K562 (cell line): Measurements from ENCODE around the gene DCDC2.

ENCODE experiments used
- ETS2 ChIP-seq: IDR thresholded peaks from 2 replicates; pipeline ENCODE4 v1.6.1; 2016; ENCODE audit warnings: borderline replicate concordance, missing genetic modification characterization, mild to moderate bottlenecking, moderate library complexity, missing compliant biosample characterization; ENCODE audit not compliant: poor library complexity, severe bottlenecking
- TF ChIP-seq, protein P1 (sequence below), 3 experiments: IDR thresholded peaks in 2 of 3; conservative IDR thresholded peaks in 1 of 3; 2 replicates each; pipeline ENCODE4 v1.5.1; 2011 to 2012; ENCODE audit warnings: low read length in 3 of 3, mild to moderate bottlenecking in 3 of 3, control low read depth in 2 of 3, improper control_type of control experiment in 1 of 3, inconsistent platforms in 1 of 3, low read depth in 1 of 3, mixed read lengths in 1 of 3, moderate library complexity in 1 of 3; ENCODE audit not compliant: insufficient read depth in 2 of 3

DNA sequence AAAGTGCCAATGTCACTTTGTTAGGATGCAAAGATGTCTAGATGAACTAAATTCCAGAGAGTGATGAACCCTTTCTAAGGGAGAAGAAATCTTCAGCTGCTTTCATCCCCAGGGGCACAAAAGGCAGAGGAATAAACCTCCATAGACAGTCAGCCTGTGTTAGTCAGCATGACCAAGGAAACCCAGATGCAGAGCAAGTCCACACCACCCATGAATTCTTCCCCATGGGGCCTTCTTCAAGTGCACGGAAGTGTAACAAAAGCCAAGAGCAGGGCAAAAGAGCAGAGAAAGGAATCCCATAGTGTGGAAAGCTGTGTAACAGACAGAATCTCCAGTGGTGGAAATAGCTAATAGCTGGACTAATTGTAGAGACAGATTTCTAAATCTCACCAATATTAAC is 50.0 kb downstream of the DCDC2 start:
- no peak for TF ChIP-seq ETS2 (tag)
- TF ChIP-seq, protein P1, sequence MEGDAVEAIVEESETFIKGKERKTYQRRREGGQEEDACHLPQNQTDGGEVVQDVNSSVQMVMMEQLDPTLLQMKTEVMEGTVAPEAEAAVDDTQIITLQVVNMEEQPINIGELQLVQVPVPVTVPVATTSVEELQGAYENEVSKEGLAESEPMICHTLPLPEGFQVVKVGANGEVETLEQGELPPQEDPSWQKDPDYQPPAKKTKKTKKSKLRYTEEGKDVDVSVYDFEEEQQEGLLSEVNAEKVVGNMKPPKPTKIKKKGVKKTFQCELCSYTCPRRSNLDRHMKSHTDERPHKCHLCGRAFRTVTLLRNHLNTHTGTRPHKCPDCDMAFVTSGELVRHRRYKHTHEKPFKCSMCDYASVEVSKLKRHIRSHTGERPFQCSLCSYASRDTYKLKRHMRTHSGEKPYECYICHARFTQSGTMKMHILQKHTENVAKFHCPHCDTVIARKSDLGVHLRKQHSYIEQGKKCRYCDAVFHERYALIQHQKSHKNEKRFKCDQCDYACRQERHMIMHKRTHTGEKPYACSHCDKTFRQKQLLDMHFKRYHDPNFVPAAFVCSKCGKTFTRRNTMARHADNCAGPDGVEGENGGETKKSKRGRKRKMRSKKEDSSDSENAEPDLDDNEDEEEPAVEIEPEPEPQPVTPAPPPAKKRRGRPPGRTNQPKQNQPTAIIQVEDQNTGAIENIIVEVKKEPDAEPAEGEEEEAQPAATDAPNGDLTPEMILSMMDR (IDR thresholded peaks at IDR 0.05 in 2 of 3, conservative IDR thresholded peaks at IDR 0.05 in 1 of 3; ENCODE audit: insufficient read depth in 2 of 3, low read depth in 1 of 3, low read length in 3 of 3), result no peak
